Liver (tissue), 9 donors: Measurements from ENCODE around the gene AGPAT3. TPM values are rescaled to one million over a fixed set of nuclear protein-coding genes. Genes with fewer than 3 reads are reported as not detected.

Experiments used
- DNase-seq: peaks from one replicate; pipeline ENCODE4 v3.0.0-alpha.2; 2017; ENCODE audit warnings: low spot score
- H3K27ac ChIP-seq, 2 donors: one replicate each; pipeline ENCODE4 v1.7.0; 2013; ENCODE audit warnings: inconsistent platforms in 2 of 2, low read length in 2 of 2, control low read depth in 1 of 2, low read depth in 1 of 2, mild to moderate bottlenecking in 1 of 2
- H3K27me3 ChIP-seq, 4 donors: one replicate each; pipeline versions ENCODE4 v1.6.1 to v1.7.0; 2013; ENCODE audit warnings: low read length in 3 of 4, inconsistent platforms in 1 of 4, mild to moderate bottlenecking in 1 of 4, moderate library complexity in 1 of 4; ENCODE audit not compliant: control insufficient read depth in 4 of 4, insufficient read depth in 4 of 4
- H3K36me3 ChIP-seq, 4 donors: one replicate each; pipeline versions ENCODE4 v1.6.1 to v1.7.0; 2013; ENCODE audit warnings: low read length in 3 of 4, mild to moderate bottlenecking in 3 of 4, low read depth in 1 of 4, moderate library complexity in 1 of 4; ENCODE audit not compliant: control insufficient read depth in 4 of 4, insufficient read depth in 3 of 4
- H3K4me1 ChIP-seq, 4 donors: one replicate each; pipeline versions ENCODE4 v1.6.1 to v1.7.0; 2013; ENCODE audit warnings: low read length in 3 of 4, mild to moderate bottlenecking in 3 of 4, moderate library complexity in 1 of 4; ENCODE audit not compliant: control insufficient read depth in 4 of 4, insufficient read depth in 4 of 4
- H3K4me3 ChIP-seq, 3 donors: one replicate each; pipeline versions ENCODE4 v1.6.1 to v1.7.0; 2013; ENCODE audit warnings: low read length in 3 of 3, control low read depth in 1 of 3, low read depth in 1 of 3, mild to moderate bottlenecking in 1 of 3
- H3K9ac ChIP-seq, 2 donors: one replicate each; pipeline ENCODE4 v1.7.0; 2013; ENCODE audit warnings: low read length in 2 of 2, mild to moderate bottlenecking in 2 of 2, moderate library complexity in 2 of 2, control low read depth in 1 of 2, low read depth in 1 of 2
- H3K9me3 ChIP-seq, 4 donors: one replicate each; pipeline versions ENCODE4 v1.6.1 to v1.7.0; 2013; ENCODE audit warnings: low read length in 3 of 4; ENCODE audit not compliant: control insufficient read depth in 4 of 4
- ATF3 ChIP-seq: IDR thresholded peaks from 2 replicates; pipeline ENCODE4 v1.6.1; 2016; ENCODE audit warnings: antibody characterized with exemption
- CTCF ChIP-seq: fragments of 150-350 bp; IDR thresholded peaks from 2 replicates; pipeline ENCODE4 v1.5.1; 2017; ENCODE audit warnings: improper control_type of control experiment, low read depth, low read length; ENCODE audit not compliant: missing input control
- FOXA1 ChIP-seq: IDR thresholded peaks from 2 replicates; pipeline ENCODE4 v1.6.1; 2016; ENCODE audit warnings: antibody characterized with exemption
- FOXA2 ChIP-seq: IDR thresholded peaks from 2 replicates; pipeline ENCODE4 v1.6.1; 2016; ENCODE audit warnings: antibody characterized with exemption
- GABPA ChIP-seq, 2 donors: IDR thresholded peaks in 1 of 2; conservative IDR thresholded peaks in 1 of 2; 2 replicates each; pipeline ENCODE4 v1.6.1; 2016; ENCODE audit warnings: antibody characterized with exemption in 2 of 2, mild to moderate bottlenecking in 1 of 2, moderate library complexity in 1 of 2
- HNF4A ChIP-seq, 2 donors: conservative IDR thresholded peaks; 2 replicates each; pipeline ENCODE4 v1.6.1; 2016; ENCODE audit warnings: antibody characterized with exemption in 2 of 2, mild to moderate bottlenecking in 2 of 2
- HNF4G ChIP-seq: IDR thresholded peaks from 2 replicates; pipeline ENCODE4 v1.6.1; 2016; ENCODE audit warnings: antibody characterized with exemption
- JUND ChIP-seq, 2 donors: IDR thresholded peaks; 2 replicates each; pipeline ENCODE4 v1.6.1; 2016; ENCODE audit warnings: antibody characterized with exemption in 2 of 2
- MAX ChIP-seq: IDR thresholded peaks from 2 replicates; pipeline ENCODE4 v1.6.1; 2016; ENCODE audit warnings: antibody characterized with exemption
- NR2F2 ChIP-seq: IDR thresholded peaks from 2 replicates; pipeline ENCODE4 v1.6.1; 2016; ENCODE audit warnings: antibody characterized with exemption
- RAD21 ChIP-seq, 2 donors: IDR thresholded peaks; 2 replicates each; pipeline ENCODE4 v1.6.1; 2016; ENCODE audit warnings: antibody characterized with exemption in 2 of 2, mild to moderate bottlenecking in 2 of 2
- REST ChIP-seq: IDR thresholded peaks from 2 replicates; pipeline ENCODE4 v1.6.1; 2016; ENCODE audit warnings: antibody characterized with exemption, mild to moderate bottlenecking
- RXRA ChIP-seq, 2 donors: IDR thresholded peaks; 2 replicates each; pipeline ENCODE4 v1.6.1; 2017 to 2018; ENCODE audit warnings: antibody characterized with exemption in 2 of 2, mild to moderate bottlenecking in 1 of 2
- SP1 ChIP-seq: IDR thresholded peaks from 2 replicates; pipeline ENCODE4 v1.6.1; 2018; ENCODE audit warnings: antibody characterized with exemption, mild to moderate bottlenecking
- TAF1 ChIP-seq: conservative IDR thresholded peaks from 2 replicates; pipeline ENCODE4 v1.6.1; 2016; ENCODE audit warnings: antibody characterized with exemption, mild to moderate bottlenecking
- YY1 ChIP-seq: IDR thresholded peaks from 2 replicates; pipeline ENCODE4 v1.6.1; 2016; ENCODE audit warnings: antibody characterized with exemption, mild to moderate bottlenecking
- ZBTB33 ChIP-seq: IDR thresholded peaks from 2 replicates; pipeline ENCODE4 v1.6.1; 2016; ENCODE audit warnings: antibody characterized with exemption
- WGBS: extraction: QIAGEN DNeasy Blood & Tissue Kit; methylation state at CpG from one replicate; pipeline ENCODE4 v1.1.7; 2013; 5-methylcytosine and 5-hydroxymethylcytosine counted together
- polyA plus RNA-seq, 2 donors: library from polyadenylated mRNA; stranded (reverse) in 1 of 2; unstranded in 1 of 2; fragments of 200-250 nt in 1 of 2; fragments of >200 nt in 1 of 2; fragmentation: Nextera tagmentation in 1 of 2; extraction: Ambion mirVana in 1 of 2; gene quantifications; one replicate each; pipeline versions ENCODE4 v1.2.1 to v1.2.3, GENCODE V29; 2013 to 2015
- total RNA-seq, 2 donors: library from RNA; depleted of rRNA; stranded (reverse); fragments of >200 nt; gene quantifications; one replicate each; pipeline ENCODE4 v1.2.3, GENCODE V29; 2014
- donor health status: healthy.
- donor health status: healthy.
- donor health status: healthy.
- donor health status: healthy.
- donor health status: healthy.

AGPAT3 gene
- total and polyA plus RNA-seq, 4 donors = 32.3 to 148 (median 59.8) TPM

- no peak overlapping the region for H3K4me3 ChIP-seq
- H3K27ac ChIP-seq = no peak overlapping the region
- no peaks in the 10 kb centered on the region for H3K27me3 ChIP-seq
- H3K9me3 ChIP-seq = no peaks in the 10 kb centered on the region
- H3K9ac ChIP-seq = no peak overlapping the region
- no peaks in the 10 kb centered on the region for H3K36me3 ChIP-seq
- no peak for DNase-seq
- TF ChIP-seq GABPA (IDR thresholded peaks at IDR 0.05 in 1 of 2, conservative IDR thresholded peaks at IDR 0.05 in 1 of 2) = no peak
- TF ChIP-seq TAF1 = no peak
- no peak for TF ChIP-seq NR2F2
- TF ChIP-seq REST = no peak
- TF ChIP-seq SP1 = no peak
- TF ChIP-seq ZBTB33 = no peak
- TF ChIP-seq MAX = no peak
- TF ChIP-seq ATF3 = no peak
- no peak for TF ChIP-seq HNF4A (conservative IDR thresholded peaks at IDR 0.05)
- no peak for TF ChIP-seq JUND (IDR thresholded peaks at IDR 0.05)
- no peak for TF ChIP-seq CTCF
- TF ChIP-seq YY1 = no peak
- no peak for TF ChIP-seq RAD21 (IDR thresholded peaks at IDR 0.05)
- no peak for TF ChIP-seq HNF4G
- no peak for TF ChIP-seq FOXA2
- TF ChIP-seq FOXA1 = no peak
- no peak for TF ChIP-seq RXRA (IDR thresholded peaks at IDR 0.05)
- WGBS = 88% methylated on average over 12 of the region's 12 CpGs
- H3K4me1 ChIP-seq = peaks cover 0 to 4% (median 0%) of the 10 kb centered on the region in 4 donors
These were observed 35.9 kb upstream of the AGPAT3 start for GRCh38 chr21:43829161-43829560.

GRCh38 chr21:43829575-43830119 lies 35.4 kb upstream of the AGPAT3 start:
- H3K4me1 ChIP-seq = peaks cover 0 to 4% (median 0%) of the 10 kb centered on the region in 4 donors
- no peak for DNase-seq
- no peak overlapping the region for H3K4me3 ChIP-seq
- H3K9ac ChIP-seq = no peak overlapping the region
- no peaks in the 10 kb centered on the region for H3K36me3 ChIP-seq
- H3K9me3 ChIP-seq = no peaks in the 10 kb centered on the region
- 69% methylated on average over 22 of the region's 22 CpGs for WGBS
- TF ChIP-seq ZBTB33 = no peak
- TF ChIP-seq RAD21 (IDR thresholded peaks at IDR 0.05) = peak in 1 of 2 donors; percentile 11
- no peak for TF ChIP-seq FOXA1
- no peaks in the 10 kb centered on the region for H3K27me3 ChIP-seq
- H3K27ac ChIP-seq = no peak overlapping the region
